Mesothelial cell of epicardium (in vitro differentiated cells): ENCODE measurements around the gene ASGR1. TPM values are rescaled to one million over a fixed set of nuclear protein-coding genes. Genes with fewer than 3 reads are reported as not detected.

Experiments
- DNase-seq, 2 experiments: peaks; one replicate each; pipeline ENCODE4 v3.0.0; 2021; ENCODE audit warnings: low spot score in 2 of 2; ENCODE audit not compliant: unreplicated experiment in 2 of 2
- H3K27ac Mint-ChIP-seq: 2 replicates; pipeline ENCODE4 v1.8.0; 2021; ENCODE audit warnings: mixed read lengths
- H3K27me3 Mint-ChIP-seq: 2 replicates; pipeline ENCODE4 v1.8.0; 2021; ENCODE audit warnings: low read depth, mixed read lengths
- H3K36me3 Mint-ChIP-seq: 2 replicates; pipeline ENCODE4 v1.8.0; 2021; ENCODE audit warnings: mixed read lengths
- H3K4me1 Mint-ChIP-seq: 2 replicates; pipeline ENCODE4 v1.8.0; 2021; ENCODE audit warnings: mixed read lengths
- H3K4me3 Mint-ChIP-seq: 2 replicates; pipeline ENCODE4 v1.8.0; 2021; ENCODE audit warnings: mild to moderate bottlenecking, moderate library complexity, mixed read lengths
- H3K9me3 Mint-ChIP-seq: 2 replicates; pipeline ENCODE4 v1.8.0; 2021; ENCODE audit warnings: mixed read lengths
- CTCF ChIP-seq: fragments of 200-600 bp; sonication (generic); IDR thresholded peaks from one replicate; pipeline ENCODE4 v1.5.0; 2021; ENCODE audit warnings: antibody characterized with exemption; ENCODE audit not compliant: unreplicated experiment
- microRNA-seq: library from miRNA; unstranded; fragments of <30 nt; microRNA quantifications from one replicate; pipeline ENCODE4 v1.2.0, GENCODE V29; 2021; ENCODE audit warnings: inconsistent platforms, mixed read lengths
- total RNA-seq: library from RNA; stranded (reverse); gene quantifications from 3 replicates; pipeline ENCODE4 v1.2.1, GENCODE V29; 2021

ASGR1 gene
- total RNA-seq, 1 donor from 2014 or later: 19.7 TPM

- peaks cover 18% of the 10 kb centered on the region for H3K4me1 Mint-ChIP-seq
Observed at GRCh38 chr17:7123844-7124243, 55.3 kb downstream of the ASGR1 start.

More at GRCh38 chr17:7123844-7124243, 55.3 kb downstream of the ASGR1 start:
- DNase-seq: no peak
- no peak overlapping the region for H3K4me3 Mint-ChIP-seq
- no peaks in the 10 kb centered on the region for H3K9me3 Mint-ChIP-seq
- no peak overlapping the region for H3K27ac Mint-ChIP-seq
- TF ChIP-seq CTCF: no peak
- H3K27me3 Mint-ChIP-seq: peaks cover 4% of the 10 kb centered on the region
- no peaks in the 10 kb centered on the region for H3K36me3 Mint-ChIP-seq

Small RNA genes within 50 kb of the gene (microRNA-seq; reads per million reads assigned to microRNA genes)
- gene MIR324: 8,491 reads per million, percentile 95 among the genes with 10 or more reads in this experiment

Other genes starting within 250 kb of the ASGR1 start
- gene ALOX12, start 183.3 kb downstream of the ASGR1 start, total RNA-seq: 0.22 to 0.40 TPM in 2 of 3 replicates, not detected in the other
- gene RNASEK, start 166.7 kb downstream of the ASGR1 start, total RNA-seq: 154 to 166 TPM (median 159 TPM) in 3 replicates
- gene BCL6B, start 156.3 kb downstream of the ASGR1 start, total RNA-seq: 0.22 to 0.34 TPM in 2 of 3 replicates, not detected in the other
- gene SLC16A13, start 143.4 kb downstream of the ASGR1 start, total RNA-seq: 10.4 to 10.7 TPM (median 10.7 TPM) in 3 replicates
- gene SLC16A11, start 135.3 kb downstream of the ASGR1 start, total RNA-seq: 4.1 to 5.1 TPM (median 4.2 TPM) in 3 replicates
- gene CLEC10A, start 99.1 kb downstream of the ASGR1 start, total RNA-seq: not detected in 3 replicates
- not detected in 3 replicates for gene ASGR2, start 64.5 kb downstream of the ASGR1 start, total RNA-seq
- 59.9 to 62.4 TPM (median 60.2 TPM) in 3 replicates for gene DLG4, start 40.5 kb upstream of the ASGR1 start, total RNA-seq
- gene ACADVL, start 40.6 kb upstream of the ASGR1 start, total RNA-seq: 385 to 424 TPM (median 410 TPM) in 3 replicates
- 87.3 to 96.1 TPM (median 94.0 TPM) in 3 replicates for gene DVL2, start 55.1 kb upstream of the ASGR1 start, total RNA-seq
- 55.4 to 57.1 TPM (median 55.6 TPM) in 3 replicates for gene PHF23, start 60.1 kb upstream of the ASGR1 start, total RNA-seq
- 424 to 451 TPM (median 429 TPM) in 3 replicates for gene GABARAP, start 63.1 kb upstream of the ASGR1 start, total RNA-seq
- 122 to 132 TPM (median 130 TPM) in 3 replicates for gene CTDNEP1, start 72.4 kb upstream of the ASGR1 start, total RNA-seq
- gene ELP5, start 72.8 kb upstream of the ASGR1 start, total RNA-seq: 37.9 to 42.8 TPM (median 42.1 TPM) in 3 replicates
- gene CLDN7, start 83.1 kb upstream of the ASGR1 start, total RNA-seq: 79.2 to 86.1 TPM (median 79.9 TPM) in 3 replicates
- 1.6 to 1.8 TPM (median 1.6 TPM) in 3 replicates for gene SLC2A4, start 102.3 kb upstream of the ASGR1 start, total RNA-seq
- 1.9 to 3.3 TPM (median 2.2 TPM) in 3 replicates for gene YBX2, start 115.3 kb upstream of the ASGR1 start, total RNA-seq
- 265 to 278 TPM (median 273 TPM) in 3 replicates for gene EIF5A, start 128.3 kb upstream of the ASGR1 start, total RNA-seq
- 42.1 to 52.4 TPM (median 46.2 TPM) in 3 replicates for gene GPS2, start 136.0 kb upstream of the ASGR1 start, total RNA-seq
- gene NEURL4, start 150.0 kb upstream of the ASGR1 start, total RNA-seq: 52.8 to 56.7 TPM (median 55.1 TPM) in 3 replicates
- gene ACAP1, start 157.2 kb upstream of the ASGR1 start, total RNA-seq: 8.9 to 10.9 TPM (median 9.1 TPM) in 3 replicates
- gene KCTD11, start 172.8 kb upstream of the ASGR1 start, total RNA-seq: 17.3 to 18.8 TPM (median 17.7 TPM) in 3 replicates
- gene TMEM95, start 175.8 kb upstream of the ASGR1 start, total RNA-seq: 0.18 to 0.42 TPM in 2 of 3 replicates, not detected in the other
- gene TNK1, start 201.7 kb upstream of the ASGR1 start, total RNA-seq: 8.2 to 9.9 TPM (median 9.0 TPM) in 3 replicates
- gene PLSCR3, start 215.2 kb upstream of the ASGR1 start, total RNA-seq: 67.4 to 69.3 TPM (median 68.4 TPM) in 3 replicates
- gene TMEM256, start 224.7 kb upstream of the ASGR1 start, total RNA-seq: 65.7 to 78.3 TPM (median 69.4 TPM) in 3 replicates
- 88.0 to 97.5 TPM (median 90.8 TPM) in 3 replicates for gene NLGN2, start 228.5 kb upstream of the ASGR1 start, total RNA-seq
- 0.38 TPM in 1 of 3 replicates, not detected in the others for gene SPEM1, start 241.0 kb upstream of the ASGR1 start, total RNA-seq
- gene SPEM2, start 246.2 kb upstream of the ASGR1 start, total RNA-seq: not detected in 3 replicates
- not detected in 3 replicates for gene SPEM3, start 249.5 kb upstream of the ASGR1 start, total RNA-seq